Epithelial cell of esophagus (primary cell): ENCODE results near the gene CSRP1.
A peak's percentile ranks its signal among the peaks of the same experiment; 100 is the strongest.

ENCODE experiments used
- DNase-seq: peaks from one replicate; pipeline ENCODE4 v3.0.0; 2010; ENCODE audit warnings: low read depth
- H3K4me3 ChIP-seq: 2 replicates; pipeline ENCODE4 v1.5.1; 2011; ENCODE audit warnings: mild to moderate bottlenecking, low read length, control low read depth
- CTCF ChIP-seq: IDR thresholded peaks from 2 replicates; pipeline ENCODE4 v1.5.1; 2011; ENCODE audit warnings: low read depth, mild to moderate bottlenecking, low read length, control low read depth, inconsistent platforms; ENCODE audit not compliant: insufficient read depth; ENCODE audit errors: missing control alignments

CSRP1 gene

GRCh38 chr1:201516511-201517127 is 9.7 kb upstream of the CSRP1 start:
- no peak for TF ChIP-seq CTCF
- no peak for DNase-seq
- no peak overlapping the region for H3K4me3 ChIP-seq

GRCh38 chr1:201515895-201516294 is 9.0 kb upstream of the CSRP1 start:
- no peak for TF ChIP-seq CTCF
- no peak overlapping the region for H3K4me3 ChIP-seq
- DNase-seq = peak; percentile 69

GRCh38 chr1:201515062-201515750 is 8.3 kb upstream of the CSRP1 start:
- no peak overlapping the region for H3K4me3 ChIP-seq
- TF ChIP-seq CTCF = no peak
- no peak for DNase-seq

GRCh38 chr1:201514466-201514865 is 7.5 kb upstream of the CSRP1 start:
- no peak overlapping the region for H3K4me3 ChIP-seq

GRCh38 chr1:201513498-201514243 is 6.7 kb upstream of the CSRP1 start:
- no peak for TF ChIP-seq CTCF
- no peak overlapping the region for H3K4me3 ChIP-seq
- no peak for DNase-seq

More at GRCh38 chr1:201514466-201514865, 7.5 kb upstream of the CSRP1 start:
- no peak for DNase-seq
- TF ChIP-seq CTCF = no peak

- DNase-seq = no peak
- TF ChIP-seq CTCF = no peak
- H3K4me3 ChIP-seq = no peak overlapping the region
Observed at GRCh38 chr1:201511941-201512539, 5.1 kb upstream of the CSRP1 start.
